Suprapubic skin (tissue), 4 donors: ENCODE measurements around the gene SHANK3. TPM values are rescaled to one million over a fixed set of nuclear protein-coding genes. Genes with fewer than 3 reads are reported as not detected.

ENCODE experiments used
- DNase-seq, 2 donors: peaks; one replicate each; pipeline ENCODE4 v3.0.0-alpha.2; 2019; ENCODE audit warnings: low spot score in 2 of 2
- H3K27ac ChIP-seq: fragments of 200-600 bp; sonication (generic); one replicate; pipeline ENCODE4 v1.5.1; 2019
- H3K27me3 ChIP-seq: fragments of 200-600 bp; sonication (generic); one replicate; pipeline ENCODE4 v1.5.1; 2019
- H3K36me3 ChIP-seq: fragments of 200-600 bp; sonication (generic); one replicate; pipeline ENCODE4 v1.5.1; 2019
- H3K4me1 ChIP-seq: fragments of 200-600 bp; sonication (generic); one replicate; pipeline ENCODE4 v1.5.1; 2019
- H3K4me3 ChIP-seq: fragments of 200-600 bp; sonication (generic); one replicate; pipeline ENCODE4 v1.5.1; 2019; ENCODE audit warnings: mild to moderate bottlenecking
- H3K9me3 ChIP-seq: fragments of 200-600 bp; sonication (generic); one replicate; pipeline ENCODE4 v1.5.1; 2019
- CTCF ChIP-seq, 2 donors: fragments of 200-600 bp in 1 of 2; fragments of 450-650 bp in 1 of 2; sonication (generic) in 1 of 2; IDR thresholded peaks; one replicate each; pipeline ENCODE4 v1.5.1; 2016 to 2019; ENCODE audit warnings: antibody characterized with exemption in 2 of 2, mild to moderate bottlenecking in 1 of 2, moderate library complexity in 1 of 2
- EP300 ChIP-seq: sonication (generic); formaldehyde crosslinking; IDR thresholded peaks from one replicate; pipeline ENCODE4 v1.6.1; 2017; ENCODE audit warnings: antibody characterized with exemption
- POLR2A ChIP-seq, 2 donors: fragments of 450-650 bp; IDR thresholded peaks; one replicate each; pipeline ENCODE4 v1.6.1; 2017; ENCODE audit warnings: antibody characterized with exemption in 2 of 2, mild to moderate bottlenecking in 2 of 2, moderate library complexity in 2 of 2
- POLR2AphosphoS5 ChIP-seq, 3 donors: sonication (generic); formaldehyde crosslinking; IDR thresholded peaks; one replicate each; pipeline ENCODE4 v1.6.1; 2017; ENCODE audit warnings: antibody characterized with exemption in 3 of 3
- WGBS: methylation state at CpG from one replicate; pipeline ENCODE4 v1.1.5; 2018; 5-methylcytosine and 5-hydroxymethylcytosine counted together
- total RNA-seq, 4 donors: library from RNA; depleted of rRNA; stranded (reverse); fragments of >200 nt; gene quantifications; one replicate each; pipeline ENCODE4 v1.1.0, GENCODE V29; 2016

Gene SHANK3
- total RNA-seq, 4 donors from 2014 or later, result 2.9 to 15.9 (median 9.5) TPM

GRCh38 chr22:50691521-50691920 lies 18.9 kb downstream of the SHANK3 start:
- Histone ChIP-seq H3K27me3 (peaks cover 7% of the 10 kb centered on the region), H3K4me1 (peaks cover 11% of the 10 kb centered on the region), H3K36me3 (no peaks in the 10 kb centered on the region), H3K27ac (no peak overlapping the region), H3K9me3 (no peaks in the 10 kb centered on the region), H3K4me3 (no peak overlapping the region)
- 58% methylated on average over 2 of the region's 2 CpGs for WGBS
- no peak for DNase-seq
- TF ChIP-seq CTCF (IDR thresholded peaks at IDR 0.05) (no peak), POLR2AphosphoS5 (IDR thresholded peaks at IDR 0.05) (no peak), EP300 (no peak), POLR2A (IDR thresholded peaks at IDR 0.05) (no peak)

GRCh38 chr22:50693462-50693861 lies 20.8 kb downstream of the SHANK3 start:
- H3K4me3 ChIP-seq, result no peak overlapping the region
- peaks cover 7% of the 10 kb centered on the region for H3K27me3 ChIP-seq
- TF ChIP-seq POLR2AphosphoS5 (IDR thresholded peaks at IDR 0.05) (no peak), CTCF (IDR thresholded peaks at IDR 0.05) (no peak), POLR2A (IDR thresholded peaks at IDR 0.05) (no peak), EP300 (no peak)
- no peak for DNase-seq
- no peak overlapping the region for H3K27ac ChIP-seq
- no peaks in the 10 kb centered on the region for H3K36me3 ChIP-seq
- WGBS, result 85% methylated on average over 6 of the region's 6 CpGs
- H3K4me1 ChIP-seq, result peaks cover 27% of the 10 kb centered on the region
- no peaks in the 10 kb centered on the region for H3K9me3 ChIP-seq

- no peak overlapping the region for H3K4me3 ChIP-seq
- peaks cover 4% of the 10 kb centered on the region for H3K27me3 ChIP-seq
- DNase-seq, result no peak
- 73% methylated on average over 3 of the region's 3 CpGs for WGBS
- no peaks in the 10 kb centered on the region for H3K36me3 ChIP-seq
- peaks cover 29% of the 10 kb centered on the region for H3K4me1 ChIP-seq
- H3K9me3 ChIP-seq, result no peaks in the 10 kb centered on the region
- H3K27ac ChIP-seq, result no peak overlapping the region
- TF ChIP-seq CTCF (IDR thresholded peaks at IDR 0.05) (no peak), POLR2AphosphoS5 (IDR thresholded peaks at IDR 0.05) (no peak), POLR2A (IDR thresholded peaks at IDR 0.05) (no peak), EP300 (no peak)
These were observed 21.5 kb downstream of the SHANK3 start for GRCh38 chr22:50694099-50694605.

- no peaks in the 10 kb centered on the region for H3K9me3 ChIP-seq
- no peak overlapping the region for H3K4me3 ChIP-seq
- DNase-seq, result peak; percentile 63 to 75
- H3K36me3 ChIP-seq, result no peaks in the 10 kb centered on the region
- WGBS, result 78% methylated on average over 14 of the region's 18 CpGs
- H3K27ac ChIP-seq, result no peak overlapping the region
- TF ChIP-seq EP300 (no peak), CTCF (IDR thresholded peaks at IDR 0.05) (no peak), POLR2A (IDR thresholded peaks at IDR 0.05) (no peak), POLR2AphosphoS5 (IDR thresholded peaks at IDR 0.05) (no peak)
- H3K4me1 ChIP-seq, result peaks cover 32% of the 10 kb centered on the region
- peaks cover 4% of the 10 kb centered on the region for H3K27me3 ChIP-seq
These were observed 22.3 kb downstream of the SHANK3 start for GRCh38 chr22:50694766-50695420.

- peak; percentile 70 to 71 for DNase-seq
- WGBS, result 28% methylated on average over 4 of the region's 18 CpGs
- TF ChIP-seq POLR2A (IDR thresholded peaks at IDR 0.05) (no peak), EP300 (no peak), CTCF (IDR thresholded peaks at IDR 0.05) (no peak), POLR2AphosphoS5 (IDR thresholded peaks at IDR 0.05) (peak in 1 of 3 donors; percentile 13)
- Histone ChIP-seq H3K4me1 (peaks cover 32% of the 10 kb centered on the region), H3K9me3 (no peaks in the 10 kb centered on the region), H3K4me3 (no peak overlapping the region), H3K27ac (peak overlapping the region; percentile 78), H3K36me3 (no peaks in the 10 kb centered on the region), H3K27me3 (peaks cover 4% of the 10 kb centered on the region)
These were observed 23.0 kb downstream of the SHANK3 start for GRCh38 chr22:50695421-50696250.
